Hepatocyte (in vitro differentiated cells): Measurements from ENCODE around the gene DIP2C. TPM values are rescaled to one million over a fixed set of nuclear protein-coding genes. Genes with fewer than 3 reads are reported as not detected.

Source experiments
- DNase-seq: peaks from one replicate; pipeline ENCODE4 v3.0.0-alpha.2; 2016; ENCODE audit warnings: low spot score
- H2AFZ ChIP-seq: fragments of 200-600 bp; sonication (generic); 2 replicates; pipeline ENCODE4 v1.6.0; 2016; ENCODE audit warnings: antibody characterized with exemption, mild to moderate bottlenecking
- H3K27ac ChIP-seq: fragments of 200-600 bp; sonication (generic); 2 replicates; pipeline ENCODE4 v1.5.1; 2016; ENCODE audit warnings: mild to moderate bottlenecking
- H3K27me3 ChIP-seq: fragments of 200-600 bp; sonication (generic); 2 replicates; pipeline ENCODE4 v1.6.1; 2016
- H3K36me3 ChIP-seq: fragments of 200-600 bp; sonication (generic); replicated peaks from 2 replicates; pipeline ENCODE4 v1.5.1; 2016; ENCODE audit warnings: low read depth; ENCODE audit not compliant: insufficient read depth
- H3K4me1 ChIP-seq: fragments of 200-600 bp; sonication (generic); 2 replicates; pipeline ENCODE4 v1.5.1; 2016; ENCODE audit warnings: mild to moderate bottlenecking, moderate library complexity; ENCODE audit not compliant: insufficient read depth
- H3K4me2 ChIP-seq: fragments of 200-600 bp; sonication (generic); 2 replicates; pipeline ENCODE4 v1.6.0; 2016
- H3K4me3 ChIP-seq: fragments of 200-600 bp; sonication (generic); 2 replicates; pipeline ENCODE4 v1.5.1; 2016; ENCODE audit warnings: mild to moderate bottlenecking
- H3K79me2 ChIP-seq: fragments of 200-600 bp; sonication (generic); 2 replicates; pipeline ENCODE4 v1.6.0; 2017; ENCODE audit warnings: mild to moderate bottlenecking
- H3K9me2 ChIP-seq: fragments of 200-600 bp; sonication (generic); replicated peaks from 2 replicates; pipeline ENCODE4 v1.6.0; 2017; ENCODE audit warnings: mild to moderate bottlenecking; ENCODE audit not compliant: insufficient read depth
- H3K9me3 ChIP-seq: fragments of 200-600 bp; sonication (generic); 2 replicates; pipeline ENCODE4 v1.5.1; 2016; ENCODE audit warnings: low read depth, mild to moderate bottlenecking
- H4K20me1 ChIP-seq: fragments of 200-600 bp; sonication (generic); 2 replicates; pipeline ENCODE4 v1.6.0; 2016; ENCODE audit warnings: mild to moderate bottlenecking; ENCODE audit not compliant: insufficient read depth, poor library complexity, severe bottlenecking
- EZH2 ChIP-seq: fragments of 200-600 bp; sonication (generic); IDR thresholded peaks from 2 replicates; pipeline ENCODE4 v1.6.1; 2016; ENCODE audit warnings: antibody characterized with exemption, mild to moderate bottlenecking, borderline replicate concordance
- EZH2phosphoT487 ChIP-seq: fragments of 200-600 bp; sonication (generic); IDR thresholded peaks from one replicate; pipeline ENCODE4 v1.6.1; 2018; ENCODE audit warnings: antibody characterized with exemption, mild to moderate bottlenecking, low read depth, moderate library complexity; ENCODE audit not compliant: unreplicated experiment, severe bottlenecking
- WGBS: methylation state at CpG from one replicate; pipeline ENCODE4 v1.1.6; 2016; ENCODE audit warnings: low lambda C conversion rate; ENCODE audit errors: missing lambda C conversion rate; 5-methylcytosine and 5-hydroxymethylcytosine counted together
- polyA plus RNA-seq: library from polyadenylated mRNA; unstranded; fragments of >200 nt; fragmentation: Nextera tagmentation; extraction: Ambion mirVana; gene quantifications from 2 replicates; pipeline ENCODE4 v1.2.1, GENCODE V29; 2016
- total RNA-seq: library from RNA; depleted of rRNA; stranded (reverse); fragments of >200 nt; gene quantifications from 2 replicates; pipeline ENCODE4 v1.2.3, GENCODE V29; 2014
- TF ChIP-seq, protein P1 (sequence below): fragments of 200-600 bp; sonication (generic); IDR thresholded peaks from 2 replicates; pipeline ENCODE4 v1.5.1; 2016; ENCODE audit warnings: antibody characterized with exemption, mild to moderate bottlenecking; ENCODE audit not compliant: poor library complexity

DIP2C gene
- total and polyA plus RNA-seq, 2 experiments from 2014 or later: 11.1 to 12.8 TPM

DNA sequence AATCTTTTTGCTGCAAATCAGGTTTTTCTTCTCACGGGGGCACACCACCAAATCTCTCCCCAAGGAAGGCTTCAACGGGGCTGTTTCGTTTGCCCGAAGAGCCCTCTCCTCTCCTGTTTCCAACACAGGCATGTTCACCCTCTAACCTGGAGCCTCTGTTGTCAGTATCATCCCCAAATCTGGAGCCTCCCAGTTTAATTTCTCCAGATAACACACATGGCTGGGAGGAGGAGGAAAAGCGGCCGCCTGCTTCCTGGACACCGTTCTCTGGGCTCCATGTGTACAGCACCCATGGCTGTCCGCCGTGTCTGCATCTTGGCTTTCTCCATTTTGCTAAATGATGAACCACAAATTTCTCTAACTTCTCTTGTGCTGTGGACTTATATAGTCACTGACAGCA, 214.5 kb downstream of the DIP2C start:
- Histone ChIP-seq H4K20me1 (no peaks in the 10 kb centered on the region), H3K4me1 (no peaks in the 10 kb centered on the region), H2AFZ (no peak overlapping the region), H3K27me3 (no peaks in the 10 kb centered on the region), H3K36me3 (no peaks in the 10 kb centered on the region), H3K79me2 (no peaks in the 10 kb centered on the region), H3K9me2 (no peaks in the 10 kb centered on the region), H3K9me3 (no peaks in the 10 kb centered on the region), H3K4me2 (no peak overlapping the region), H3K27ac (no peak overlapping the region), H3K4me3 (no peak overlapping the region)
- TF ChIP-seq EZH2 (no peak), EZH2phosphoT487 (no peak)
- TF ChIP-seq, protein P1, sequence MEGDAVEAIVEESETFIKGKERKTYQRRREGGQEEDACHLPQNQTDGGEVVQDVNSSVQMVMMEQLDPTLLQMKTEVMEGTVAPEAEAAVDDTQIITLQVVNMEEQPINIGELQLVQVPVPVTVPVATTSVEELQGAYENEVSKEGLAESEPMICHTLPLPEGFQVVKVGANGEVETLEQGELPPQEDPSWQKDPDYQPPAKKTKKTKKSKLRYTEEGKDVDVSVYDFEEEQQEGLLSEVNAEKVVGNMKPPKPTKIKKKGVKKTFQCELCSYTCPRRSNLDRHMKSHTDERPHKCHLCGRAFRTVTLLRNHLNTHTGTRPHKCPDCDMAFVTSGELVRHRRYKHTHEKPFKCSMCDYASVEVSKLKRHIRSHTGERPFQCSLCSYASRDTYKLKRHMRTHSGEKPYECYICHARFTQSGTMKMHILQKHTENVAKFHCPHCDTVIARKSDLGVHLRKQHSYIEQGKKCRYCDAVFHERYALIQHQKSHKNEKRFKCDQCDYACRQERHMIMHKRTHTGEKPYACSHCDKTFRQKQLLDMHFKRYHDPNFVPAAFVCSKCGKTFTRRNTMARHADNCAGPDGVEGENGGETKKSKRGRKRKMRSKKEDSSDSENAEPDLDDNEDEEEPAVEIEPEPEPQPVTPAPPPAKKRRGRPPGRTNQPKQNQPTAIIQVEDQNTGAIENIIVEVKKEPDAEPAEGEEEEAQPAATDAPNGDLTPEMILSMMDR: no peak
- 95% methylated on average over 9 of the region's 9 CpGs for WGBS
- no peak for DNase-seq

DNA sequence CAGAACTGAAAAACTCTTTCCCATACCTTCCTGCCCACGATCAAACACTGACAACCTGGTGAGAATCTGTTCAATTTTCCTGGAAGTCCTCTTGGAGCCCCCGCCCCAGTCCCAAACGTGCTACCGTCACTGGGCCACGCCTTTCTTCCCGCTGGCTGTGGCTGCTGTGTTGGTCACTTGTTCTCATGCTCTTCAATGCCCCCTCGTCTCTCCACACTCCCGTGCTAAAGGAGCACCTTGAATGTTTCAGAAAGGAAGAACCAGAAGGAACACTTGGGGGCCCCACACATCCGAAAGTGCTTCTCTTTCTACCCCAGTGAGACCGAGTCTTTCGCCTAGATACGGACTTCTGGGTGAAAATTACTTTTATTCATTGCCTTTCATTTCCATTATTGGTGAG, 215.1 kb downstream of the DIP2C start:
- TF ChIP-seq EZH2: no peak
- TF ChIP-seq EZH2phosphoT487: no peak
- TF ChIP-seq, protein P1: no peak
- H4K20me1 ChIP-seq: no peaks in the 10 kb centered on the region
- no peaks in the 10 kb centered on the region for H3K79me2 ChIP-seq
- no peaks in the 10 kb centered on the region for H3K36me3 ChIP-seq
- H3K4me3 ChIP-seq: no peak overlapping the region
- H3K4me2 ChIP-seq: no peak overlapping the region
- no peak for DNase-seq
- H2AFZ ChIP-seq: no peak overlapping the region
- no peaks in the 10 kb centered on the region for H3K9me2 ChIP-seq
- no peak overlapping the region for H3K27ac ChIP-seq
- 93% methylated on average over 12 of the region's 12 CpGs for WGBS
- no peaks in the 10 kb centered on the region for H3K27me3 ChIP-seq
- H3K9me3 ChIP-seq: no peaks in the 10 kb centered on the region
- H3K4me1 ChIP-seq: no peaks in the 10 kb centered on the region

DNA sequence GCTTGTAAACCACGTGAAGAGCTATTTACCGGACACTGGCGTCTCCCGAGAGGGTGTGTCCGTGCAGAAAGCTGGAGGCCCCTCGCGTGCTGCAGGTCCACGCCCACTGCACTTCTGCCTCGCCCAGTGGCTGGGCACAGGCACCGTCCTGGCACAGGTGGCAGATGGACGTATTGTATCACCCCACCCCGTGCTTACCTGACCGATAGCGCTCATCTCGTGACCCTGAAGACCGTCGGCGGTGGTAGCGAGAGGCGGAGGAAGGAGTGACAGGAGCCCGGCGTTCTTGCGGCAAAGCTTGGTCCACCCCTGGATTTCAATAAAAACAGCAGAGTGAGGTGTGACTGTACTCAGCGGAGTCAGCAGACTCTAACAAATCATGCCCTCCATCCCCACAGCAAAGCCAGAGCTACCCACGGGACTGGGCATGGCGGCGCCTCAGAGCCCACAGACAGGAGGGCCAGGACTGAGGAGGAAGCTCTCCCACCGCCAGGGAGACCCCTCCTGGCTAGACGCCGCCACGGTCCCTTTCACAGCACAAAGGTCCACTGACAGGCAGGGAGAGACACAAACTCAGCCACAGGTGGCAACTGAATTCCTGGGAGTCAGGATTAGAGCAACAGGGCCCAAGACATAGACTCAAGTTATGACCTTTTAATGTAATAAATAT, 217.1 kb downstream of the DIP2C start:
- TF ChIP-seq EZH2 (no peak), EZH2phosphoT487 (no peak)
- TF ChIP-seq, protein P1: no peak
- Histone ChIP-seq H3K9me3 (no peaks in the 10 kb centered on the region), H3K27ac (no peak overlapping the region), H3K4me2 (no peak overlapping the region), H3K4me1 (no peaks in the 10 kb centered on the region), H3K79me2 (no peaks in the 10 kb centered on the region), H3K4me3 (no peak overlapping the region), H2AFZ (no peak overlapping the region), H3K27me3 (no peaks in the 10 kb centered on the region), H3K36me3 (no peaks in the 10 kb centered on the region), H4K20me1 (no peaks in the 10 kb centered on the region), H3K9me2 (no peaks in the 10 kb centered on the region)
- no peak for DNase-seq
- 95% methylated on average over 31 of the region's 31 CpGs for WGBS
